HepG2 (cell line): ENCODE results near the gene NOTCH4. TPM values are rescaled to one million over a fixed set of nuclear protein-coding genes. Genes with fewer than 3 reads are reported as not detected.

Experiments used
- ATF2 ChIP-seq: sonication (generic); formaldehyde crosslinking; IDR thresholded peaks from 2 replicates; pipeline ENCODE4 v1.4.0; 2020; ENCODE audit warnings: missing genetic modification reagents
- CREBL2 ChIP-seq: sonication (generic); formaldehyde crosslinking; IDR thresholded peaks from 2 replicates; pipeline ENCODE4 v1.8.1; 2023; ENCODE audit warnings: missing genetic modification reagents, mild to moderate bottlenecking, borderline replicate concordance
- HOXA7 ChIP-seq: sonication (generic); formaldehyde crosslinking; IDR thresholded peaks from 2 replicates; pipeline ENCODE4 v1.8.1; 2022; ENCODE audit warnings: mild to moderate bottlenecking, missing genetic modification reagents, moderate library complexity
- KAT7 ChIP-seq: IDR thresholded peaks from 2 replicates; pipeline ENCODE4 v1.6.1; 2018; ENCODE audit warnings: borderline replicate concordance, missing compliant biosample characterization
- MTA3 ChIP-seq: sonication (generic); formaldehyde crosslinking; IDR thresholded peaks from 2 replicates; pipeline ENCODE4 v1.4.0; 2020; ENCODE audit warnings: missing genetic modification reagents
- NONO ChIP-seq, 2 experiments: fragments of 450-650 bp in 1 of 2; sonication (generic) in 1 of 2; formaldehyde crosslinking in 1 of 2; IDR thresholded peaks in 1 of 2; conservative IDR thresholded peaks in 1 of 2; 2 replicates each; pipeline versions ENCODE4 v1.6.1 to v1.8.0; 2017 to 2022; ENCODE audit warnings: mild to moderate bottlenecking in 1 of 2, missing genetic modification reagents in 1 of 2, moderate library complexity in 1 of 2
- NR2F6 ChIP-seq, 2 experiments: IDR thresholded peaks; 2 replicates each; pipeline ENCODE4 v1.6.1; 2016; ENCODE audit warnings: antibody characterized with exemption in 1 of 2, mild to moderate bottlenecking in 1 of 2
- POGK ChIP-seq: sonication (generic); formaldehyde crosslinking; conservative IDR thresholded peaks from 2 replicates; pipeline ENCODE4 v1.8.0; 2022; ENCODE audit warnings: mild to moderate bottlenecking, moderate library complexity, missing genetic modification reagents
- PREB ChIP-seq: sonication (generic); formaldehyde crosslinking; IDR thresholded peaks from 2 replicates; pipeline ENCODE4 v1.4.0; 2020; ENCODE audit warnings: missing genetic modification reagents
- SOX13 ChIP-seq, 3 experiments: fragments of 450-650 bp in 1 of 3; sonication (generic) in 1 of 3; formaldehyde crosslinking in 1 of 3; IDR thresholded peaks in 2 of 3; conservative IDR thresholded peaks in 1 of 3; 2 replicates each; pipeline versions ENCODE4 v1.5.0 to v1.6.1; 2016 to 2020; ENCODE audit warnings: antibody characterized with exemption in 1 of 3, mild to moderate bottlenecking in 1 of 3, missing compliant biosample characterization in 1 of 3, missing genetic modification reagents in 1 of 3, moderate library complexity in 1 of 3
- ZNF224 ChIP-seq: sonication (generic); formaldehyde crosslinking; IDR thresholded peaks from 2 replicates; pipeline ENCODE4 v1.5.0; 2020; ENCODE audit warnings: mild to moderate bottlenecking, missing genetic modification reagents
- ZNF264 ChIP-seq: sonication (generic); formaldehyde crosslinking; IDR thresholded peaks from 2 replicates; pipeline ENCODE4 v1.4.0; 2020; ENCODE audit warnings: missing genetic modification reagents
- ZSCAN25 ChIP-seq: sonication (generic); formaldehyde crosslinking; IDR thresholded peaks from 2 replicates; pipeline ENCODE4 v1.8.0; 2022; ENCODE audit warnings: mild to moderate bottlenecking, missing genetic modification reagents
- polyA plus RNA-seq, 8 experiments: library from polyadenylated mRNA; depleted of rRNA in 3 of 8; stranded (reverse) in 7 of 8; unstranded in 1 of 8; fragments of >200 nt; fragmentation: Illumina TruSeq in 4 of 8; extraction: Trizol in 4 of 8; gene quantifications; 2 replicates each; pipeline versions ENCODE4 v1.2.1 to v1.2.3, GENCODE V29; 2011 to 2016; ENCODE audit warnings: low read depth in 4 of 8, missing spikeins in 1 of 8, mixed read lengths in 1 of 8; ENCODE audit not compliant: insufficient read depth in 1 of 8
- total RNA-seq, 5 experiments: library from RNA; depleted of rRNA; stranded (reverse); fragments of >200 nt; fragmentation: Illumina TruSeq; extraction: Trizol; gene quantifications; 2 replicates each; pipeline ENCODE4 v1.2.3, GENCODE V29; 2016; ENCODE audit warnings: low read depth in 1 of 5
- TF ChIP-seq, protein P1 (sequence below): sonication (generic); formaldehyde crosslinking; IDR thresholded peaks from 2 replicates; pipeline ENCODE4 v1.4.0; 2020; ENCODE audit warnings: missing genetic modification reagents
- TF ChIP-seq, protein P2 (sequence below): sonication (generic); formaldehyde crosslinking; conservative IDR thresholded peaks from 2 replicates; pipeline ENCODE4 v1.4.0; 2020; ENCODE audit warnings: missing genetic modification reagents

Gene NOTCH4
- total and polyA plus RNA-seq, 2 of the 13 experiments (the other 11 are each of a cell fraction or from before 2014, with no cell fraction given): 0.51 to 0.83 TPM

- TF ChIP-seq SOX13 (IDR thresholded peaks at IDR 0.05): 0 out of 2 replicates have a peak, but pooled peaks have one; percentile 14
- TF ChIP-seq SOX13 (CRISPR knock-in tag; conservative IDR thresholded peaks at IDR 0.05 in 1 of 2, IDR thresholded peaks at IDR 0.05 in 1 of 2): no peak; a peak in 1 of 4 replicates
- TF ChIP-seq NR2F6 (IDR thresholded peaks at IDR 0.05): no peak
- peak; percentile 46; the same call in 1 of the 2 replicates for TF ChIP-seq NR2F6 (CRISPR knock-in tag; IDR thresholded peaks at IDR 0.05)
- TF ChIP-seq CREBL2 (CRISPR knock-in tag): peak; percentile 67; the same call in 1 of the 2 replicates
- no peak for TF ChIP-seq ATF2 (CRISPR knock-in tag)
- TF ChIP-seq KAT7 (CRISPR knock-in tag): peak; percentile 83; the same call in 1 of the 2 replicates
- TF ChIP-seq POGK (CRISPR knock-in tag): no peak; the same call in 1 of the 2 replicates
- no peak for TF ChIP-seq PREB (CRISPR knock-in tag)
- TF ChIP-seq MTA3 (CRISPR knock-in tag): no peak
- TF ChIP-seq ZNF264: no peak
- TF ChIP-seq, protein P1, sequence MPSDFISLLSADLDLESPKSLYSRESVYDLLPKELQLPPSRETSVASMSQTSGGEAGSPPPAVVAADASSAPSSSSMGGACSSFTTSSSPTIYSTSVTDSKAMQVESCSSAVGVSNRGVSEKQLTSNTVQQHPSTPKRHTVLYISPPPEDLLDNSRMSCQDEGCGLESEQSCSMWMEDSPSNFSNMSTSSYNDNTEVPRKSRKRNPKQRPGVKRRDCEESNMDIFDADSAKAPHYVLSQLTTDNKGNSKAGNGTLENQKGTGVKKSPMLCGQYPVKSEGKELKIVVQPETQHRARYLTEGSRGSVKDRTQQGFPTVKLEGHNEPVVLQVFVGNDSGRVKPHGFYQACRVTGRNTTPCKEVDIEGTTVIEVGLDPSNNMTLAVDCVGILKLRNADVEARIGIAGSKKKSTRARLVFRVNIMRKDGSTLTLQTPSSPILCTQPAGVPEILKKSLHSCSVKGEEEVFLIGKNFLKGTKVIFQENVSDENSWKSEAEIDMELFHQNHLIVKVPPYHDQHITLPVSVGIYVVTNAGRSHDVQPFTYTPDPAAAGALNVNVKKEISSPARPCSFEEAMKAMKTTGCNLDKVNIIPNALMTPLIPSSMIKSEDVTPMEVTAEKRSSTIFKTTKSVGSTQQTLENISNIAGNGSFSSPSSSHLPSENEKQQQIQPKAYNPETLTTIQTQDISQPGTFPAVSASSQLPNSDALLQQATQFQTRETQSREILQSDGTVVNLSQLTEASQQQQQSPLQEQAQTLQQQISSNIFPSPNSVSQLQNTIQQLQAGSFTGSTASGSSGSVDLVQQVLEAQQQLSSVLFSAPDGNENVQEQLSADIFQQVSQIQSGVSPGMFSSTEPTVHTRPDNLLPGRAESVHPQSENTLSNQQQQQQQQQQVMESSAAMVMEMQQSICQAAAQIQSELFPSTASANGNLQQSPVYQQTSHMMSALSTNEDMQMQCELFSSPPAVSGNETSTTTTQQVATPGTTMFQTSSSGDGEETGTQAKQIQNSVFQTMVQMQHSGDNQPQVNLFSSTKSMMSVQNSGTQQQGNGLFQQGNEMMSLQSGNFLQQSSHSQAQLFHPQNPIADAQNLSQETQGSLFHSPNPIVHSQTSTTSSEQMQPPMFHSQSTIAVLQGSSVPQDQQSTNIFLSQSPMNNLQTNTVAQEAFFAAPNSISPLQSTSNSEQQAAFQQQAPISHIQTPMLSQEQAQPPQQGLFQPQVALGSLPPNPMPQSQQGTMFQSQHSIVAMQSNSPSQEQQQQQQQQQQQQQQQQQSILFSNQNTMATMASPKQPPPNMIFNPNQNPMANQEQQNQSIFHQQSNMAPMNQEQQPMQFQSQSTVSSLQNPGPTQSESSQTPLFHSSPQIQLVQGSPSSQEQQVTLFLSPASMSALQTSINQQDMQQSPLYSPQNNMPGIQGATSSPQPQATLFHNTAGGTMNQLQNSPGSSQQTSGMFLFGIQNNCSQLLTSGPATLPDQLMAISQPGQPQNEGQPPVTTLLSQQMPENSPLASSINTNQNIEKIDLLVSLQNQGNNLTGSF (CRISPR knock-in tag): 0 out of 2 replicates have a peak, but pooled peaks have one; percentile 48
- no peak for TF ChIP-seq NONO (IDR thresholded peaks at IDR 0.05)
- peak; percentile 83 for TF ChIP-seq NONO (CRISPR knock-in tag; conservative IDR thresholded peaks at IDR 0.05)
- no peak for TF ChIP-seq ZNF224
- TF ChIP-seq, protein P2, sequence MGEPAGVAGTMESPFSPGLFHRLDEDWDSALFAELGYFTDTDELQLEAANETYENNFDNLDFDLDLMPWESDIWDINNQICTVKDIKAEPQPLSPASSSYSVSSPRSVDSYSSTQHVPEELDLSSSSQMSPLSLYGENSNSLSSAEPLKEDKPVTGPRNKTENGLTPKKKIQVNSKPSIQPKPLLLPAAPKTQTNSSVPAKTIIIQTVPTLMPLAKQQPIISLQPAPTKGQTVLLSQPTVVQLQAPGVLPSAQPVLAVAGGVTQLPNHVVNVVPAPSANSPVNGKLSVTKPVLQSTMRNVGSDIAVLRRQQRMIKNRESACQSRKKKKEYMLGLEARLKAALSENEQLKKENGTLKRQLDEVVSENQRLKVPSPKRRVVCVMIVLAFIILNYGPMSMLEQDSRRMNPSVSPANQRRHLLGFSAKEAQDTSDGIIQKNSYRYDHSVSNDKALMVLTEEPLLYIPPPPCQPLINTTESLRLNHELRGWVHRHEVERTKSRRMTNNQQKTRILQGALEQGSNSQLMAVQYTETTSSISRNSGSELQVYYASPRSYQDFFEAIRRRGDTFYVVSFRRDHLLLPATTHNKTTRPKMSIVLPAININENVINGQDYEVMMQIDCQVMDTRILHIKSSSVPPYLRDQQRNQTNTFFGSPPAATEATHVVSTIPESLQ (CRISPR knock-in tag): no peak
- peak; percentile 37; the same call in 1 of the 2 replicates for TF ChIP-seq ZSCAN25 (CRISPR knock-in tag)
- 0 out of 2 replicates have a peak, but pooled peaks have one; percentile 66 for TF ChIP-seq HOXA7 (CRISPR knock-in tag)
Observed at GRCh38 chr6:32154514-32155161, 69.2 kb downstream of the NOTCH4 start (continued).
